ENCODE results near the gene GPX3.

GRCh38 chr5:151047814-151048425 lies 27.5 kb downstream of the GPX3 start:
- TF ChIP-seq CTCF (IDR thresholded peaks at IDR 0.05; ENCODE audit: extremely low read depth in 1 of 2, insufficient read depth in 1 of 2, low read depth in 1 of 2, low read length in 2 of 2) (peak; percentile 74 to 87), EZH2 (IDR thresholded peaks at IDR 0.05; ENCODE audit: borderline replicate concordance, low read depth, low read length, severe bottlenecking) (no peak), POLR2A (IDR thresholded peaks at IDR 0.05; ENCODE audit: low read depth, low read length) (no peak), MYC (IDR thresholded peaks at IDR 0.05; ENCODE audit: low read depth, low read length) (no peak), JUN (IDR thresholded peaks at IDR 0.05; ENCODE audit: borderline replicate concordance, insufficient read depth, insufficient read length, low read depth) (no peak)

Measured in endothelial cell of umbilical vein (primary cell).